Lung (tissue), 12 donors: ENCODE measurements around the gene EEA1. TPM values are rescaled to one million over a fixed set of nuclear protein-coding genes. Genes with fewer than 3 reads are reported as not detected.

ENCODE experiments used
- ATAC-seq: fragments of 200-7000 bp; cut with Tn5 transposase; one replicate; pipeline ENCODE4 v1.9.1; 2020; ENCODE audit warnings: moderate number of reproducible peaks; ENCODE audit not compliant: insufficient read depth, low FRiP score
- DNase-seq, 3 donors: peaks; one replicate each; pipeline ENCODE4 v3.0.0-alpha.2; 2013 to 2017
- H3K27ac ChIP-seq, 2 donors: one replicate each; pipeline ENCODE4 v1.5.1; 2013; ENCODE audit warnings: mild to moderate bottlenecking in 2 of 2, moderate library complexity in 2 of 2, control low read depth in 1 of 2, inconsistent platforms in 1 of 2, low read depth in 1 of 2, low read length in 1 of 2
- H3K27me3 ChIP-seq, 3 donors: one replicate each; pipeline ENCODE4 v1.5.1; 2013; ENCODE audit warnings: low read length in 2 of 3; ENCODE audit not compliant: control insufficient read depth in 3 of 3, insufficient read depth in 3 of 3
- H3K36me3 ChIP-seq, 4 donors: one replicate each; pipeline ENCODE4 v1.5.1; 2013; ENCODE audit warnings: low read length in 4 of 4, mild to moderate bottlenecking in 1 of 4, moderate library complexity in 1 of 4; ENCODE audit not compliant: control insufficient read depth in 4 of 4, insufficient read depth in 4 of 4
- H3K4me1 ChIP-seq, 5 donors: one replicate each; pipeline ENCODE4 v1.5.1; 2013; ENCODE audit warnings: low read length in 5 of 5, mild to moderate bottlenecking in 2 of 5, moderate library complexity in 1 of 5; ENCODE audit not compliant: control insufficient read depth in 5 of 5, insufficient read depth in 5 of 5
- H3K4me3 ChIP-seq: one replicate; pipeline ENCODE4 v1.5.1; 2013; ENCODE audit warnings: mild to moderate bottlenecking, control low read depth, moderate library complexity
- H3K9ac ChIP-seq, 2 donors: one replicate each; pipeline ENCODE4 v1.5.1; 2013; ENCODE audit warnings: low read length in 2 of 2, control low read depth in 1 of 2; ENCODE audit not compliant: insufficient read depth in 1 of 2
- H3K9me3 ChIP-seq, 4 donors: one replicate each; pipeline ENCODE4 v1.5.1; 2013; ENCODE audit warnings: low read length in 3 of 4, mild to moderate bottlenecking in 1 of 4, moderate library complexity in 1 of 4; ENCODE audit not compliant: control insufficient read depth in 4 of 4, insufficient read depth in 3 of 4
- WGBS, 2 donors: extraction: QIAGEN DNeasy Blood & Tissue Kit; methylation state at CpG; one replicate each; pipeline ENCODE4 v1.1.7; 2013; 5-methylcytosine and 5-hydroxymethylcytosine counted together
- polyA plus RNA-seq, 2 donors: library from polyadenylated mRNA; stranded (reverse); fragments of 200-250 nt; gene quantifications; one replicate each; pipeline ENCODE4 v1.2.1, GENCODE V29; 2013
- total RNA-seq, 2 donors: library from RNA; depleted of rRNA in 1 of 2; stranded (reverse); fragments of >200 nt in 1 of 2; gene quantifications; one replicate each; pipeline ENCODE4 v1.2.1, GENCODE V29; 2014 to 2021
- TF ChIP-seq, protein P1 (sequence below): IDR thresholded peaks from 2 replicates; pipeline ENCODE4 v1.5.1; 2012; ENCODE audit warnings: mild to moderate bottlenecking; ENCODE audit errors: control extremely low read depth, extremely low read depth
- donor health status: control.
- donor health status: control.
- donor health status: Bipolar disorder and iron deficiency.
- donor health status: healthy.
- donor health status: DM: yes; HTN: yes; CAD: no.

The EEA1 gene
- total and polyA plus RNA-seq, 4 donors = 3.7 to 37.0 (median 15.8) TPM

DNA sequence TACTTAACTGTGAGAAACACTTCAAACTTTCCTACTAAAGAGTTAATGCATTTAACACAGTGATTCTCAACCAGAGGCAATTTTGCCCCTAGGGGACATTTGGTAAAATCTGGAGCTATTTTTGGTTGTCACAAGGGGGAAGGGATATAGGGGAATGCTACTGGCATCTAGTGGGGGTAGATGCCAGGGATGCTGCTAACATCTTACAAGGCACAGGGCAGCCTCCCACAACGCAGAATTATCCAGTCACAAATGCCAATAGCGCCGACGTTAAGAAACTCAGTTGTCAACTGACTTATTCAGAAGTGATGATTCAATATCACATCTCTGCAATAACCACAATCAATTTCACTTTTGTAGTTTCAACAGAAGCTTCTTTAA is 2.0 kb downstream of the EEA1 start:
- no peak for ATAC-seq
- WGBS, 2 donors = 12 to 18% methylated on average over 4 of the region's 4 CpGs
- H3K4me3 ChIP-seq = no peak overlapping the region
- peak in 2 of 3 donors; percentile 45 to 46 for DNase-seq
- H3K27me3 ChIP-seq = no peaks in the 10 kb centered on the region
- TF ChIP-seq, protein P1, sequence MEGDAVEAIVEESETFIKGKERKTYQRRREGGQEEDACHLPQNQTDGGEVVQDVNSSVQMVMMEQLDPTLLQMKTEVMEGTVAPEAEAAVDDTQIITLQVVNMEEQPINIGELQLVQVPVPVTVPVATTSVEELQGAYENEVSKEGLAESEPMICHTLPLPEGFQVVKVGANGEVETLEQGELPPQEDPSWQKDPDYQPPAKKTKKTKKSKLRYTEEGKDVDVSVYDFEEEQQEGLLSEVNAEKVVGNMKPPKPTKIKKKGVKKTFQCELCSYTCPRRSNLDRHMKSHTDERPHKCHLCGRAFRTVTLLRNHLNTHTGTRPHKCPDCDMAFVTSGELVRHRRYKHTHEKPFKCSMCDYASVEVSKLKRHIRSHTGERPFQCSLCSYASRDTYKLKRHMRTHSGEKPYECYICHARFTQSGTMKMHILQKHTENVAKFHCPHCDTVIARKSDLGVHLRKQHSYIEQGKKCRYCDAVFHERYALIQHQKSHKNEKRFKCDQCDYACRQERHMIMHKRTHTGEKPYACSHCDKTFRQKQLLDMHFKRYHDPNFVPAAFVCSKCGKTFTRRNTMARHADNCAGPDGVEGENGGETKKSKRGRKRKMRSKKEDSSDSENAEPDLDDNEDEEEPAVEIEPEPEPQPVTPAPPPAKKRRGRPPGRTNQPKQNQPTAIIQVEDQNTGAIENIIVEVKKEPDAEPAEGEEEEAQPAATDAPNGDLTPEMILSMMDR = no peak
- no peaks in the 10 kb centered on the region for H3K9me3 ChIP-seq
- H3K36me3 ChIP-seq = no peaks in the 10 kb centered on the region
- H3K27ac ChIP-seq = no peak overlapping the region
- H3K4me1 ChIP-seq = peaks cover 0 to 31% (median 7%) of the 10 kb centered on the region in 5 donors
- H3K9ac ChIP-seq = no peak overlapping the region

DNA sequence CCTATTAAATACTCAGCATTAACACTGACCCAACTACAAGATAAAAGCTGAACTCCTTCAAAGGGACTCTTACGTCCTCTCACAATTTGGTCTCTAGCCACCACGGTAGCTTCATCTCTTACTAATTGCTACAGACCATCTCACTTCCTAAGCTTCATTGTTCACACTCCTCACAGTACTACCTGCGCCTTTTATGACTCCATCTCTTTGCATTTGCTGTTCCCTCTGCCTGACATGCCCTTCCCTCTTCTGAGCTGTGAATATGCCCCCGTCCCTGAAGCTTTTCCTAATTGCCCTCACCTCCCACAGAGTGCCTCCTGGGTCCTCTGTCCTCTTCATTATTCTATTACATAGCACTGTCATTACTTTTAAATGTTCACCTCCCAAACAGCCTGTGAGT is 2.5 kb downstream of the EEA1 start:
- H3K36me3 ChIP-seq = no peaks in the 10 kb centered on the region
- H3K27me3 ChIP-seq = no peaks in the 10 kb centered on the region
- 76 to 77% methylated on average over 4 of the region's 4 CpGs for WGBS, 2 donors
- peaks cover 0 to 31% (median 7%) of the 10 kb centered on the region in 5 donors for H3K4me1 ChIP-seq
- DNase-seq (no peak), ATAC-seq (no peak)
- H3K4me3 ChIP-seq = no peak overlapping the region
- peak overlapping the region; percentile 9 to 46 for H3K27ac ChIP-seq
- TF ChIP-seq, protein P1 = no peak
- H3K9ac ChIP-seq = peak overlapping the region in 1 of 2 donors; percentile 34
- H3K9me3 ChIP-seq = no peaks in the 10 kb centered on the region

DNA sequence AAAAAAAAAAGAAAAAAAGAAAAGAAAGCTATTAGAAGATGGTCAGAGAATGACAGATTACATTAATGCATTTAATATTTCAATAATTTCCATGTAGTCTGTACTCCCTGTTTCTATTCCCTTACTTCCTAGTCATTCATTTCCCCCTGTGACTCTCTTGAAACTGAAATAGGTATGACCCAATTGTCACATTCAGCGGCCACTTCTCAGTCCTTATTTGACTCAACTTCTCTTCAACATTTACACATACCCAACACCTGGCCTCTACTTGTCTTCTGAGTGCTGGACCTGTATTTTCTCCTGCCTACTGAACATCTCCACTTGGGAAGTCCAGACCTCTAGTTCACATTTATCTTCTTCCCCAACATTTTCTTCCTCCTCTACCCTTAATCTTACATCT is 7.2 kb downstream of the EEA1 start:
- H3K4me1 ChIP-seq = peaks cover 0 to 8% (median 2%) of the 10 kb centered on the region in 5 donors
- whole genome bisulfite sequencing, 2 donors = 48 to 85% methylated on average over 1 of the region's 1 CpG
- H3K36me3 ChIP-seq = no peaks in the 10 kb centered on the region
- H3K9me3 ChIP-seq = no peaks in the 10 kb centered on the region
- no peak overlapping the region for H3K9ac ChIP-seq
- no peaks in the 10 kb centered on the region for H3K27me3 ChIP-seq
- TF ChIP-seq, protein P1 = no peak
- DNase-seq = no peak
- no peak overlapping the region for H3K4me3 ChIP-seq
- no peak for ATAC-seq
- H3K27ac ChIP-seq = no peak overlapping the region

GRCh38 chr12:92915365-92915764 is 13.7 kb downstream of the EEA1 start:
- H3K36me3 ChIP-seq = no peaks in the 10 kb centered on the region
- H3K9ac ChIP-seq = no peak overlapping the region
- H3K27me3 ChIP-seq = no peaks in the 10 kb centered on the region
- no peak overlapping the region for H3K4me3 ChIP-seq
- no peak for DNase-seq
- TF ChIP-seq, protein P1 = no peak
- 88 to 90% methylated on average over 2 of the region's 2 CpGs for WGBS, 2 donors
- no peak overlapping the region for H3K27ac ChIP-seq
- peaks cover 0 to 2% (median 0%) of the 10 kb centered on the region in 4 donors for H3K9me3 ChIP-seq
- H3K4me1 ChIP-seq = peaks cover 0 to 4% (median 0%) of the 10 kb centered on the region in 5 donors
- ATAC-seq = no peak
